Liver (tissue), 9 donors: Measurements from ENCODE around the gene BRMS1L. TPM values are rescaled to one million over a fixed set of nuclear protein-coding genes. Genes with fewer than 3 reads are reported as not detected.

ENCODE experiments used
- DNase-seq: peaks from one replicate; pipeline ENCODE4 v3.0.0-alpha.2; 2017; ENCODE audit warnings: low spot score
- H3K27ac ChIP-seq, 2 donors: one replicate each; pipeline ENCODE4 v1.7.0; 2013; ENCODE audit warnings: inconsistent platforms in 2 of 2, low read length in 2 of 2, control low read depth in 1 of 2, low read depth in 1 of 2, mild to moderate bottlenecking in 1 of 2
- H3K27me3 ChIP-seq, 4 donors: one replicate each; pipeline versions ENCODE4 v1.6.1 to v1.7.0; 2013; ENCODE audit warnings: low read length in 3 of 4, inconsistent platforms in 1 of 4, mild to moderate bottlenecking in 1 of 4, moderate library complexity in 1 of 4; ENCODE audit not compliant: control insufficient read depth in 4 of 4, insufficient read depth in 4 of 4
- H3K36me3 ChIP-seq, 4 donors: one replicate each; pipeline versions ENCODE4 v1.6.1 to v1.7.0; 2013; ENCODE audit warnings: low read length in 3 of 4, mild to moderate bottlenecking in 3 of 4, low read depth in 1 of 4, moderate library complexity in 1 of 4; ENCODE audit not compliant: control insufficient read depth in 4 of 4, insufficient read depth in 3 of 4
- H3K4me1 ChIP-seq, 4 donors: one replicate each; pipeline versions ENCODE4 v1.6.1 to v1.7.0; 2013; ENCODE audit warnings: low read length in 3 of 4, mild to moderate bottlenecking in 3 of 4, moderate library complexity in 1 of 4; ENCODE audit not compliant: control insufficient read depth in 4 of 4, insufficient read depth in 4 of 4
- H3K4me3 ChIP-seq, 3 donors: one replicate each; pipeline versions ENCODE4 v1.6.1 to v1.7.0; 2013; ENCODE audit warnings: low read length in 3 of 3, control low read depth in 1 of 3, low read depth in 1 of 3, mild to moderate bottlenecking in 1 of 3
- H3K9ac ChIP-seq, 2 donors: one replicate each; pipeline ENCODE4 v1.7.0; 2013; ENCODE audit warnings: low read length in 2 of 2, mild to moderate bottlenecking in 2 of 2, moderate library complexity in 2 of 2, control low read depth in 1 of 2, low read depth in 1 of 2
- H3K9me3 ChIP-seq, 4 donors: one replicate each; pipeline versions ENCODE4 v1.6.1 to v1.7.0; 2013; ENCODE audit warnings: low read length in 3 of 4; ENCODE audit not compliant: control insufficient read depth in 4 of 4
- EGR1 ChIP-seq, 2 donors: IDR thresholded peaks; 2 replicates each; pipeline ENCODE4 v1.6.1; 2016 to 2018; ENCODE audit warnings: antibody characterized with exemption in 2 of 2, low read depth in 2 of 2
- FOXA1 ChIP-seq: IDR thresholded peaks from 2 replicates; pipeline ENCODE4 v1.6.1; 2016; ENCODE audit warnings: antibody characterized with exemption
- FOXA2 ChIP-seq: IDR thresholded peaks from 2 replicates; pipeline ENCODE4 v1.6.1; 2016; ENCODE audit warnings: antibody characterized with exemption
- GABPA ChIP-seq, 2 donors: IDR thresholded peaks in 1 of 2; conservative IDR thresholded peaks in 1 of 2; 2 replicates each; pipeline ENCODE4 v1.6.1; 2016; ENCODE audit warnings: antibody characterized with exemption in 2 of 2, mild to moderate bottlenecking in 1 of 2, moderate library complexity in 1 of 2
- HNF4G ChIP-seq: IDR thresholded peaks from 2 replicates; pipeline ENCODE4 v1.6.1; 2016; ENCODE audit warnings: antibody characterized with exemption
- JUND ChIP-seq, 2 donors: IDR thresholded peaks; 2 replicates each; pipeline ENCODE4 v1.6.1; 2016; ENCODE audit warnings: antibody characterized with exemption in 2 of 2
- NR2F2 ChIP-seq: IDR thresholded peaks from 2 replicates; pipeline ENCODE4 v1.6.1; 2016; ENCODE audit warnings: antibody characterized with exemption
- RAD21 ChIP-seq, 2 donors: IDR thresholded peaks; 2 replicates each; pipeline ENCODE4 v1.6.1; 2016; ENCODE audit warnings: antibody characterized with exemption in 2 of 2, mild to moderate bottlenecking in 2 of 2
- RXRA ChIP-seq, 2 donors: IDR thresholded peaks; 2 replicates each; pipeline ENCODE4 v1.6.1; 2017 to 2018; ENCODE audit warnings: antibody characterized with exemption in 2 of 2, mild to moderate bottlenecking in 1 of 2
- SP1 ChIP-seq: IDR thresholded peaks from 2 replicates; pipeline ENCODE4 v1.6.1; 2018; ENCODE audit warnings: antibody characterized with exemption, mild to moderate bottlenecking
- TAF1 ChIP-seq: conservative IDR thresholded peaks from 2 replicates; pipeline ENCODE4 v1.6.1; 2016; ENCODE audit warnings: antibody characterized with exemption, mild to moderate bottlenecking
- YY1 ChIP-seq: IDR thresholded peaks from 2 replicates; pipeline ENCODE4 v1.6.1; 2016; ENCODE audit warnings: antibody characterized with exemption, mild to moderate bottlenecking
- WGBS: extraction: QIAGEN DNeasy Blood & Tissue Kit; methylation state at CpG from one replicate; pipeline ENCODE4 v1.1.7; 2013; 5-methylcytosine and 5-hydroxymethylcytosine counted together
- polyA plus RNA-seq, 2 donors: library from polyadenylated mRNA; stranded (reverse) in 1 of 2; unstranded in 1 of 2; fragments of 200-250 nt in 1 of 2; fragments of >200 nt in 1 of 2; fragmentation: Nextera tagmentation in 1 of 2; extraction: Ambion mirVana in 1 of 2; gene quantifications; one replicate each; pipeline versions ENCODE4 v1.2.1 to v1.2.3, GENCODE V29; 2013 to 2015
- total RNA-seq, 2 donors: library from RNA; depleted of rRNA; stranded (reverse); fragments of >200 nt; gene quantifications; one replicate each; pipeline ENCODE4 v1.2.3, GENCODE V29; 2014
- TF ChIP-seq, protein P1 (sequence below): fragments of 150-350 bp; IDR thresholded peaks from 2 replicates; pipeline ENCODE4 v1.5.1; 2017; ENCODE audit warnings: improper control_type of control experiment, low read depth, low read length; ENCODE audit not compliant: missing input control
- TF ChIP-seq, protein P2 (sequence below): IDR thresholded peaks from 2 replicates; pipeline ENCODE4 v1.6.1; 2016; ENCODE audit warnings: antibody characterized with exemption
- TF ChIP-seq, protein P3 (sequence below): IDR thresholded peaks from 2 replicates; pipeline ENCODE4 v1.6.1; 2016; ENCODE audit warnings: antibody characterized with exemption
- TF ChIP-seq, protein P4 (sequence below): IDR thresholded peaks from 2 replicates; pipeline ENCODE4 v1.6.1; 2016; ENCODE audit warnings: antibody characterized with exemption
- donor health status: healthy.
- donor health status: healthy.
- donor health status: healthy.
- donor health status: healthy.
- donor health status: healthy.

BRMS1L gene
- total and polyA plus RNA-seq, 4 donors: 2.7 to 3.7 (median 3.4) TPM

DNA sequence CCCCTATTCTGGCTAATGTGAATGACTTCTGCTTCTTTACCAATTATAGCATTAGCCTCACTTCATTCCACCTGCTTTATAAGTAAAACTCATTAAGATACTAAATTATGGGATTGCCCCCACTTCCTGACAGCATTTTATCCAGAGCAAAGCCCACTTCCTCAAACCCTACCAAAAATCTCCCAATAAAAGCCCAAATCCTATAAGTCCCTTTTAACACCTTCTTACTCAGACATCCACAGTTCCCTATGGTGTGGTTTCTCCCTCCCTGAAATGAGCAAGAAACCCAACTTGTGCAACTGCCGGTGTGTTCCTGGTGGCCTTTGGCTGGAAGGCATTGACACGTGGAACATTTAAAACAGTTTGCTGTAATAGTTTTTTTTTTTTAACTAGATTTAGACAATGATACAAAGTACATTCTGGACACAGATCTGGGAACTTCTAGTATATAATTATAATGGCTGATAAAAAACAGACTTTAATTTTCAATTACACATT lies 53.1 kb downstream of the BRMS1L start (continued):
- TF ChIP-seq, protein P1, sequence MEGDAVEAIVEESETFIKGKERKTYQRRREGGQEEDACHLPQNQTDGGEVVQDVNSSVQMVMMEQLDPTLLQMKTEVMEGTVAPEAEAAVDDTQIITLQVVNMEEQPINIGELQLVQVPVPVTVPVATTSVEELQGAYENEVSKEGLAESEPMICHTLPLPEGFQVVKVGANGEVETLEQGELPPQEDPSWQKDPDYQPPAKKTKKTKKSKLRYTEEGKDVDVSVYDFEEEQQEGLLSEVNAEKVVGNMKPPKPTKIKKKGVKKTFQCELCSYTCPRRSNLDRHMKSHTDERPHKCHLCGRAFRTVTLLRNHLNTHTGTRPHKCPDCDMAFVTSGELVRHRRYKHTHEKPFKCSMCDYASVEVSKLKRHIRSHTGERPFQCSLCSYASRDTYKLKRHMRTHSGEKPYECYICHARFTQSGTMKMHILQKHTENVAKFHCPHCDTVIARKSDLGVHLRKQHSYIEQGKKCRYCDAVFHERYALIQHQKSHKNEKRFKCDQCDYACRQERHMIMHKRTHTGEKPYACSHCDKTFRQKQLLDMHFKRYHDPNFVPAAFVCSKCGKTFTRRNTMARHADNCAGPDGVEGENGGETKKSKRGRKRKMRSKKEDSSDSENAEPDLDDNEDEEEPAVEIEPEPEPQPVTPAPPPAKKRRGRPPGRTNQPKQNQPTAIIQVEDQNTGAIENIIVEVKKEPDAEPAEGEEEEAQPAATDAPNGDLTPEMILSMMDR: no peak
- TF ChIP-seq TAF1 (no peak), FOXA2 (no peak), RAD21 (IDR thresholded peaks at IDR 0.05) (no peak)
- TF ChIP-seq, protein P2, sequence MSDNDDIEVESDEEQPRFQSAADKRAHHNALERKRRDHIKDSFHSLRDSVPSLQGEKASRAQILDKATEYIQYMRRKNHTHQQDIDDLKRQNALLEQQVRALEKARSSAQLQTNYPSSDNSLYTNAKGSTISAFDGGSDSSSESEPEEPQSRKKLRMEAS: peak; percentile 72

DNA sequence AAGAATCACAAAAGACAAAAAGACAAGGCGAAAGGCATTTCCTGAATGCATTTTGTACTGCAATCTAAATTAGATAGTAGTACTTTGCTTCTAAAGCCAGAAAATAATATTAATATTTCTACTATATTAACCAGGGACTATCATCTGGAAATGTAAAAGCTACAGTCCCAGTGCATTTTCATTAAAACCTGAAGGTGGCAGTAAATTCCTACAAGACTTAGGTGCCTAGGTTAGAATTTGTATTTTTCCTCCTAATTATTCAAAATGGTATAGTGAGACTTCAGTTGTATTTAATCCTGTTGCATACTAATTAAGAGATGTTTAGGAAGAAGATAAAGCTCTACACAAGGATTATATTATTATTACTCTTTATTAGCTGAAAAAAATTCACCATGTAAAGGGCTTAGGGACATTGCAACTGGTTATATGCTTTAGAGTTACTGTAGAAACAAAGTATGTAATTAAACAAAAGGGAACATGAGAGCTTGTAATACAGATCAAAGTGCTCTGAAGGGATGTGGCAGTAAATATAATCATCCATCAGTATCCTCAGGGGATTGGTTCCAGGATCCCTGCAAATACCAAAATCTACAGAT lies 53.6 kb downstream of the BRMS1L start:
- H3K27ac ChIP-seq: no peak overlapping the region
- H3K36me3 ChIP-seq: no peaks in the 10 kb centered on the region
- no peaks in the 10 kb centered on the region for H3K27me3 ChIP-seq
- peak overlapping the region in 1 of 2 donors; percentile 5 for H3K9ac ChIP-seq
- TF ChIP-seq, protein P3, sequence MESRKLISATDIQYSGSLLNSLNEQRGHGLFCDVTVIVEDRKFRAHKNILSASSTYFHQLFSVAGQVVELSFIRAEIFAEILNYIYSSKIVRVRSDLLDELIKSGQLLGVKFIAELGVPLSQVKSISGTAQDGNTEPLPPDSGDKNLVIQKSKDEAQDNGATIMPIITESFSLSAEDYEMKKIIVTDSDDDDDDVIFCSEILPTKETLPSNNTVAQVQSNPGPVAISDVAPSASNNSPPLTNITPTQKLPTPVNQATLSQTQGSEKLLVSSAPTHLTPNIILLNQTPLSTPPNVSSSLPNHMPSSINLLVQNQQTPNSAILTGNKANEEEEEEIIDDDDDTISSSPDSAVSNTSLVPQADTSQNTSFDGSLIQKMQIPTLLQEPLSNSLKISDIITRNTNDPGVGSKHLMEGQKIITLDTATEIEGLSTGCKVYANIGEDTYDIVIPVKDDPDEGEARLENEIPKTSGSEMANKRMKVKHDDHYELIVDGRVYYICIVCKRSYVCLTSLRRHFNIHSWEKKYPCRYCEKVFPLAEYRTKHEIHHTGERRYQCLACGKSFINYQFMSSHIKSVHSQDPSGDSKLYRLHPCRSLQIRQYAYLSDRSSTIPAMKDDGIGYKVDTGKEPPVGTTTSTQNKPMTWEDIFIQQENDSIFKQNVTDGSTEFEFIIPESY: no peak
- TF ChIP-seq RAD21 (IDR thresholded peaks at IDR 0.05) (peak; percentile 66 to 68), YY1 (no peak), JUND (IDR thresholded peaks at IDR 0.05) (peak in 1 of 2 donors; percentile 3), RXRA (IDR thresholded peaks at IDR 0.05) (no peak), HNF4G (no peak)
- TF ChIP-seq, protein P1: peak; percentile 38
- DNase-seq: no peak
- WGBS: 65% methylated on average over 1 of the region's 1 CpG
- peaks cover 5 to 15% (median 12%) of the 10 kb centered on the region in 4 donors for H3K4me1 ChIP-seq
- H3K9me3 ChIP-seq: no peaks in the 10 kb centered on the region
- no peak overlapping the region for H3K4me3 ChIP-seq

DNA sequence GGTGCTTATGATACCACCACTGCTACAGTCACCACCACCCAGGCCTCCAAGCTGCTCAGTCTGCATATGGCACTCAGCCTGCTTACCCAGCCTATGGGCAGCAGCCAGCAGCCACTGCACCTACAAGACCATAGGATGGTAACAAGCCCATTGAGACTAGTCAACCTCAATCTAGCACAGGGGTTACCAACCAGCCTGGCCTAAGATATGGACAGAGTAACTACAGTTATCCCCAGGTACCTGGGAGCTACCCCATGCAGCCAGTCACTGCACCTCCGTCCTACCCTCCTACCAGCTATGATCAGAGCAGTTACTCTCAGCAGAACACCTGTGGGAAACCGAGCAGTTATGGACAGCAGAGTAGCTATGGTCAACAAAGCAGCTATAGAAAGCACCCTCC lies 55.1 kb downstream of the BRMS1L start:
- Histone ChIP-seq H3K27me3 (no peaks in the 10 kb centered on the region), H3K27ac (no peak overlapping the region), H3K36me3 (no peaks in the 10 kb centered on the region), H3K9ac (no peak overlapping the region), H3K4me1 (peaks cover 5 to 15% (median 12%) of the 10 kb centered on the region in 4 donors), H3K9me3 (no peaks in the 10 kb centered on the region), H3K4me3 (no peak overlapping the region)
- DNase-seq: no peak
- 96% methylated on average over 2 of the region's 2 CpGs for WGBS
- no peak for TF ChIP-seq EGR1 (IDR thresholded peaks at IDR 0.05; ENCODE audit: low read depth in 2 of 2)
- TF ChIP-seq FOXA1: no peak
- TF ChIP-seq HNF4G: no peak
- no peak for TF ChIP-seq NR2F2
- TF ChIP-seq GABPA (IDR thresholded peaks at IDR 0.05 in 1 of 2, conservative IDR thresholded peaks at IDR 0.05 in 1 of 2): no peak
- TF ChIP-seq SP1: no peak
- TF ChIP-seq, protein P4, sequence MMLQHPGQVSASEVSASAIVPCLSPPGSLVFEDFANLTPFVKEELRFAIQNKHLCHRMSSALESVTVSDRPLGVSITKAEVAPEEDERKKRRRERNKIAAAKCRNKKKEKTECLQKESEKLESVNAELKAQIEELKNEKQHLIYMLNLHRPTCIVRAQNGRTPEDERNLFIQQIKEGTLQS: no peak
- no peak for TF ChIP-seq FOXA2
- TF ChIP-seq, protein P3: no peak
